Stimulated activated naive B cell treated with anti-CD40 and anti-IgM and Interleukin-4, amounts not matched to agents 10 μg/mL and 1 μg/mL and 100 μg/mL, for 72 hours (primary cell): ENCODE results near the gene HIBADH.
"Not testable (repeated sequence)": the region's sequence is repeated elsewhere in the genome, so short reads cannot be mapped to it uniquely, and the experiment has no call there.

ENCODE experiments used
- ATAC-seq, 2 donors: fragments of 150-1000 bp; cut with Tn5 transposase; replicated peaks; 2 replicates each; pipeline ENCODE4 v1.10.0; 2021; ENCODE audit warnings: moderate library complexity in 1 of 2
- DNase-seq: peaks from one replicate; pipeline ENCODE4 v3.0.0; 2021
- H3K27ac Mint-ChIP-seq: one replicate; pipeline ENCODE4 v1.8.0; 2022; ENCODE audit warnings: mild to moderate bottlenecking, mixed read lengths
- H3K27me3 Mint-ChIP-seq, 2 donors: one replicate each; pipeline ENCODE4 v1.8.0; 2022; ENCODE audit warnings: mixed read lengths in 2 of 2
- H3K36me3 Mint-ChIP-seq, 2 donors: one replicate each; pipeline ENCODE4 v1.8.0; 2022; ENCODE audit warnings: mixed read lengths in 2 of 2, mild to moderate bottlenecking in 1 of 2
- H3K4me1 Mint-ChIP-seq, 2 donors: one replicate each; pipeline ENCODE4 v1.8.0; 2022; ENCODE audit warnings: mixed read lengths in 2 of 2, mild to moderate bottlenecking in 1 of 2
- H3K4me3 Mint-ChIP-seq, 2 donors: one replicate each; pipeline ENCODE4 v1.8.0; 2022; ENCODE audit warnings: mild to moderate bottlenecking in 2 of 2, mixed read lengths in 2 of 2, moderate library complexity in 1 of 2
- H3K9me3 Mint-ChIP-seq, 2 donors: one replicate each; pipeline ENCODE4 v1.8.0; 2022; ENCODE audit warnings: mixed read lengths in 2 of 2, mild to moderate bottlenecking in 1 of 2

Gene HIBADH

DNA sequence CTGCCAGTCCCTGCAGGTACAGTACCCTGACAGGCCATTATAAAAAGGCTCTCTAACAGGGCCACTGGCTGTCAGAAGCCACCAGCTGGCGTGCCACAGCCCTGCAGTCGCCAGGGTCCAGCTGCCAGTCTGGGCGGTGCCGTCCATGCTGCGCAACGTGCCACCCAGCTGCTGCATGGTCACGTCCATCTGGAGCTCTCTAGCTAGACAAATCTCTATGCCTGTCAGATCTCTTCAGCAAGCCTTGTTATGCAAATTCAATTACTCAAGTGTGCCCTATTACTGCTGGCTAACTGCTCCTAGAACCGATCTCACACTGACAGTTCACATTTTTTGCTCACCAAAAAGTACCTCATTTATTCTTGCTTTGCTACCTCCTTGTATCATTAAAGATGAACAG, 75.9 kb downstream of the HIBADH start:
- Mint-ChIP-seq H3K4me1 (peaks cover 13 to 17% of the 10 kb centered on the region in 2 donors), H3K27ac (no peak overlapping the region), H3K4me3 (no peak overlapping the region), H3K9me3 (no peaks in the 10 kb centered on the region), H3K36me3 (peaks cover 15% of the 10 kb centered on the region in 2 donors), H3K27me3 (peaks cover 0 to 9% of the 10 kb centered on the region in 2 donors)
- ATAC-seq: peak; percentile 79 to 92
- peak; percentile 5 for DNase-seq

DNA sequence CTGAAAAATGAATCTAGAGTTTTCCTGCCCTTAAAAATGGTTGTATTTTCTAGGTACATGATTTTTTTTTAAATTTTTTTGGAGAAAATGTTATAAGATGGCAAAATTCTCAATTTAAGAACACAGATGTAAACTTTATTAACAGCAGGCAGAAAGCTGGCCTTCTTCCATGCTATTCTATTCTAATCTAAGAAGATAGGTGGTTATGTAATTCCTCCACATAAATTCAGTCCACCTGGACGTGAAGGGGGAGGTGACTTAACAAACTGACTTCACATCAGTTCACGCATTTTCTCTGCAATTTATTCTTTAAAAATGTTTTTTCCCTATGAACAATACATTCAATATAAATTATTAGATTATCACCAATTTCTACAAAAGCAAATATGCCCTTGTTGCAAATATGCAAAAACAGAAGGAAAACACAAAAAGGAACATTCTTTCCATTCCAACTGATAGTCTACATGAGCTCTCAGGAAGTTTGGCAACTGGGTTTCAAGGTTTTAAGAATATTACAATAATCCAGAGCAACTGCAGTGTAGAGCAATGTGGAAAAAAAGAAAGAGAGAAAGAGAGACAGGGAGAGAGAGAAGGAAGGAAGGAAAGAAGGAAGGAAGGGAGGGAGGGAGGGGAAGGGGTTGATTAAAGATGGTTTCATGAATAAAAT, 76.8 kb downstream of the HIBADH start:
- no peak for ATAC-seq
- no peak for DNase-seq
- Mint-ChIP-seq H3K36me3 (peaks cover 13 to 14% of the 10 kb centered on the region in 2 donors), H3K27ac (no peak overlapping the region), H3K27me3 (peaks cover 0 to 9% of the 10 kb centered on the region in 2 donors), H3K4me3 (no peak overlapping the region), H3K9me3 (no peaks in the 10 kb centered on the region), H3K4me1 (peaks cover 13 to 17% of the 10 kb centered on the region in 2 donors)

DNA sequence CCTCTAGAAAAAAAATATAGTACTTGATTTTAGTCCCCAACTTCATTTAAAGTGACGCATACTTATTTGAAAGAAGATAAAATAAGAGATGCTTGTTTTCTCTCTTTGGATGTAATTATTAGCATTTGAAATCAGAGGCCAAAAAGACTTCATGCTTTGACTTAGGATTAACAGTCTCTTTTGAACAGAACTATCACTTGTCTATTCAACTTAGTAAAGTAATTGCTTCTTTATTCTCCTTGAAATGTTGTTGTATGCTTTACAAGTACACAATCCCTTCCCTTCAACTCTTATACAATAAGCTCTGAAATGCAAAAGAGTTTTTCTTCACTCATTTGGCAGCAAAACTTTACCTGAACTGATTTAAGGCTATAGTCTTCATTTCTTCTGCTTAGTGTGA, 80.8 kb downstream of the HIBADH start:
- peaks cover 4 to 8% of the 10 kb centered on the region in 2 donors for H3K4me1 Mint-ChIP-seq
- no peak overlapping the region for H3K27ac Mint-ChIP-seq
- H3K36me3 Mint-ChIP-seq: no peaks in the 10 kb centered on the region
- H3K9me3 Mint-ChIP-seq: no peaks in the 10 kb centered on the region
- DNase-seq (no peak), ATAC-seq (no peak)
- no peak overlapping the region for H3K4me3 Mint-ChIP-seq
- H3K27me3 Mint-ChIP-seq: no peaks in the 10 kb centered on the region

DNA sequence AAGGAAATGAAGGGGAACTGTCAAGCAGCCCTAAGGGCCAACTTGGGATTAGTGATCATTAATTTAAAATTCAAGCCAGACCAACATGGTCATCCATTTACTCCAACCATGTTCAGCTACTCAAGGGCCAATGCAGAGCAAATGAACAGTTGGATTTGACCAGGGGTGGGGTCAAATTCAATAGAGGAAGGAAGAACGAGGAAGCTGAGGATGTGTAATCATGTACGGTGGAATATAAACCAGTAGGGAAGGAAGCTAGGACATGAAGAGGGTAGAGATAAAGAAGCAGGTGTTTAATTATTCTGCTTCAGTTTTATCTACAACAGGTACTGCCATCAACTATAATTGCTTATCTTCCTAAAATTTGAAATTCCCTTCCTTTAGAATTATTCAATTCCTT, 81.6 kb downstream of the HIBADH start:
- ATAC-seq: no peak
- DNase-seq: no peak
- Mint-ChIP-seq H3K36me3 (no peaks in the 10 kb centered on the region), H3K27me3 (no peaks in the 10 kb centered on the region), H3K27ac (no peak overlapping the region), H3K9me3 (no peaks in the 10 kb centered on the region), H3K4me3 (no peak overlapping the region), H3K4me1 (peaks cover 0 to 4% of the 10 kb centered on the region in 2 donors)

DNA sequence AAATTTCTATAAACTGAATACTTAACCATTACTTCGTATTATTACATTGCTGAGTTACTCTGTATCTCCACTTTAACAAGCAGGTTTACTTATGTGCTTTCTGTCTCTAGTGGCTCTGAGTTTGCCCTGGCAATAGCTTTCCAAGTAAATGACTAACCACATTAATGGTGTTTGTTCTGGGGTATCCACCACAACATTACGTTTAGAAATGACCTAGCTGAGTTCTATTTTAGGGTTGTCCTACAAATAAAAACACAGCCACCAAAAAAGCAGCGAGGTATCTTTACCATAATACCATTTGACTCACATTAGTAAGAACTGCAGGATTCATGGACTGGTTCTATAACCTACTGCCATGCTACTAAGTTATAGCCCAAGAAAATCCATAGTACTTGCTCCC, 83.1 kb downstream of the HIBADH start:
- no peaks in the 10 kb centered on the region for H3K9me3 Mint-ChIP-seq

DNA sequence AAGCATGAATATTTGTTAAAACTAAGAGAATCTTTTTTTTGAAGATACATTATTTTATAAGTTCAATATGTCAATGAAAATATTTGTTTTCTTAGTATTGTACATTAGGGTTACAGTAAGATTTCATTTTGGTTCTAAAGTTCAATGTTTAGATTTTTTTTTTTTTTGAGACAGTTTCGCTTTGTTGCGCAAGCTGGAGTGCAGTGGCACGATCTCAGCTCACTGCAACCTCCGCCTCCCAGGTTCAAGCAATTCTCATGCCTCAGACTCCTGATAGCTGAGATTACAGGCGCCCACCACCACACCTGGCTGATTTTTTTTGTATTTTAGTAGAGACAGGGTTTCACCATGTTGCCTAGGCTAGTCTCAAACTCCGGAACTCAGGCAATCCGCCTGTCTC, 84.5 kb downstream of the HIBADH start:
- not testable (repeated sequence) for H3K27ac Mint-ChIP-seq, DNase-seq, ATAC-seq, H3K9me3 Mint-ChIP-seq, H3K4me1 Mint-ChIP-seq, H3K4me3 Mint-ChIP-seq, H3K27me3 Mint-ChIP-seq, H3K36me3 Mint-ChIP-seq

More for the DNA sequence above, 83.1 kb downstream of the HIBADH start:
- DNase-seq (no peak), ATAC-seq (no peak)
- Mint-ChIP-seq H3K4me3 (no peak overlapping the region), H3K27ac (no peak overlapping the region), H3K36me3 (peaks cover 3 to 5% of the 10 kb centered on the region in 2 donors), H3K4me1 (peaks cover 0 to 3% of the 10 kb centered on the region in 2 donors), H3K27me3 (no peaks in the 10 kb centered on the region)

DNA sequence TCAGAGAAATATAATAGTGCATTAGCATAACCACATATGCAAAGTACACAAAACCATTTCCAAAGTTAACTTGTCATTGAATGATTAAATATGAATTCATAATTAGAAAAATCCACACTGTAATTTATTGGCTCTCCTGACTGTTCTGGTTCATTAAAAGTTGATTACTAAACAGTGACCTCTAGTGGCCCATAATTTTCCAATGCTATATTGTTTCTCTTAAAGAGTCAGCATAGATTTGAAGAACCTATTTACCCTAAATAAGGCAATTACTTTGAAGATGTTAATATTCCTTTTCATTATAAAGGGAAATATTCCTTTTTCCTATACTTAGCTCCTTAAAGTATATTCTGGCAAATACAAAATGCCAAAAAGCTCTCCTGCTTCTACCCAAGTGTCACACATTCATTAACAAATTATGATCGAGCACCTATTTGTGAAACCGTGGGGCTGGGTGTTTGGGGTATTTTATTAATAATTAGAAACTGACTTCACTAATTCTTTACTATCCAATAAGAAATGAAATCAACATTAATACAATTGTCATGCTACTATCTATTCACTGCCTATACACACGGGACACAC, 86.2 kb downstream of the HIBADH start:
- Mint-ChIP-seq H3K4me1 (peaks cover 0 to 3% of the 10 kb centered on the region in 2 donors), H3K9me3 (no peaks in the 10 kb centered on the region), H3K27me3 (no peaks in the 10 kb centered on the region), H3K27ac (no peak overlapping the region), H3K4me3 (no peak overlapping the region), H3K36me3 (peaks cover 3 to 8% of the 10 kb centered on the region in 2 donors)
- no peak for ATAC-seq
- DNase-seq: no peak

DNA sequence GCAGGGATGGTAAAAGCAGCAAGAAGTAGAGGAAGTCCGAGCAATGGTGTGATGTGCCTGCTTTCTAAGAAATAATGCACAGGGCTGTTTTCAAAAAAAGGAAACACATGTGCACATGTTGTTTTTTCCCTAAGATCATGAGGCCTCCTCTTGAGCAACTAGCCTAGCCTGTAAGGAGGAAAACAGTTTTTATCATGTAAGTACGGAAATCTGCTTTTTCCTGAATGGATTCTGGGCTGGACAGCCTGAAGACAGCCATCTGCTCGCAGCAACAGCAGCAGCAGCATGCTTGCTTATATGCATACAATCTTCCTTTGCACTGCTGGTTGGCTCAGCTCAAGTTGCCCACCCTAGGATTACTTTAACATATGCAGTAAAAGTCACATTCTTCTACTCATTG, 87.1 kb downstream of the HIBADH start:
- no peaks in the 10 kb centered on the region for H3K9me3 Mint-ChIP-seq
- H3K27me3 Mint-ChIP-seq: no peaks in the 10 kb centered on the region
- H3K4me3 Mint-ChIP-seq: no peak overlapping the region
- H3K4me1 Mint-ChIP-seq: peaks cover 0 to under 1% of the 10 kb centered on the region in 2 donors
- no peak for DNase-seq
- no peak for ATAC-seq
- H3K36me3 Mint-ChIP-seq: peaks cover 6 to 12% of the 10 kb centered on the region in 2 donors
- H3K27ac Mint-ChIP-seq: no peak overlapping the region

DNA sequence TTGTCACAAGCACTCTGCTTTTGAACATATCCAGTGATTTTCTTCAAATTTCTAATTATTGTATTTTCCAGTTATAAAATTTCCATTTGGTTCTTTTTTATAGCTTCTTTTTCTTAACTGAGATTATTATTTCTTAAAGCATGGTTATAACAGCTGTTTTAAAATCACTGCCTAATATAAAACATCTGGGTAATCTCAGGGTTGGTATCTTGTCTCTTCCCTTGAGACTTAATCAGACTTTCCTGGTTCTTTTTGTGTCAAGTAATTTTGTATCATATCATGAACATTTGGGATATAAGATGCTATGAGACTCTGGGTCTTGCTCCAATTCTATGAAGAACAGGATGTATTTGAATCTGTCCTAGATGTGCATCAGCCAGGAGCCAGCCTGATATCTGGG, 93.6 kb downstream of the HIBADH start:
- Mint-ChIP-seq H3K9me3 (peaks cover 5 to 6% of the 10 kb centered on the region in 2 donors), H3K27me3 (no peaks in the 10 kb centered on the region), H3K4me1 (no peaks in the 10 kb centered on the region), H3K4me3 (no peak overlapping the region), H3K27ac (no peak overlapping the region), H3K36me3 (peaks cover 13 to 34% of the 10 kb centered on the region in 2 donors)
- no peak for ATAC-seq
- DNase-seq: no peak

DNA sequence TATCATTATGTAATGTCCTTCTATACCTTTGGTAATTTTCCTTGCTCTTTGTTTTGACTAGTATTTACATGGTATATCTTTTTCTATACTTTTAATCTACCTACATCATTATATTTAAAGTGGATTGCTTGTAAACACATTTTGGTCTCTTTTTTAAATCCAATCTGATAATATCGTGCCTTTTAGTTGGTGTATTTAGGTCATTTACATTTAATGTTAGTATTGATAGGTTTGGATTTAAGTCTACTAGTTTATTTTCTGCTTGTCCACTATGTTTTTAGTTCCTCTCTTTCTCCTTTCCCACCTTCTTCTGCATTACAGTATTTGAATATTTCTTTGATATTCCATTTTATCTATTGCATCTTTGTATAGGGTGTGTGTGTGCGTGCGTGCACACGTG, 95.4 kb downstream of the HIBADH start:
- H3K9me3 Mint-ChIP-seq: peaks cover 5 to 9% of the 10 kb centered on the region in 2 donors
- DNase-seq: no peak
- H3K27me3 Mint-ChIP-seq: no peaks in the 10 kb centered on the region
- H3K36me3 Mint-ChIP-seq: peaks cover 19 to 38% of the 10 kb centered on the region in 2 donors
- H3K27ac Mint-ChIP-seq: no peak overlapping the region
- H3K4me3 Mint-ChIP-seq: no peak overlapping the region
- no peaks in the 10 kb centered on the region for H3K4me1 Mint-ChIP-seq
- ATAC-seq: no peak

DNA sequence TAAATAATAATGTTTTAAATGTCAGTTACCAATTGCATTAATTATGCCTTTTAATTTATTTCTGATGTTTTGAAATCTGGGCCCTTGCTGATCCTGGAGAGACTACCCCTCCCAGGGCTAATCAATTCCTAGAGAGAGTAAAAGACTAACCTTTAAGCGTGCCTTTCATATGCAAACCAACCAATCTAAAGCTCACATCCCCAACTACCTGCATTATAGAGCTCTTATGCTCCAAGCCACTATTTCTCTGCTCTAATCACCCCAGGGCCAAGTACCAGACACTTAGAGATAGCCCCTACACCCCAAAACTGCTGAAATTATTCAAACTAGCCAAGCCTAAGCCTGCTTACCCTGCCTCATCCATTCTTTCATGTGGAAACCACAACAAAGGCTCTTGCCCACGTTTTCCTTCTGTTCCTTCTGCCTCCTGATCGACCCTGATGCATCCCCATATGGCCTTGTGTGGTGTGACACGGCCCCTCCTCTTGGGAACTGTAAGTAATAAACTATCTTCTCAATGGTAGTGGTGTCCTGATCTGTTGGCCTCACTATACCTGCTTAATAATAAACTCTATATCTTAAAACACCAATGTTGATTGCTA, 97.7 kb downstream of the HIBADH start:
- Mint-ChIP-seq H3K4me3 (no peak overlapping the region), H3K27me3 (no peaks in the 10 kb centered on the region), H3K36me3 (peaks cover 17 to 30% of the 10 kb centered on the region in 2 donors), H3K27ac (no peak overlapping the region), H3K9me3 (peaks cover 5 to 9% of the 10 kb centered on the region in 2 donors), H3K4me1 (no peaks in the 10 kb centered on the region)
- ATAC-seq (no peak), DNase-seq (no peak)

DNA sequence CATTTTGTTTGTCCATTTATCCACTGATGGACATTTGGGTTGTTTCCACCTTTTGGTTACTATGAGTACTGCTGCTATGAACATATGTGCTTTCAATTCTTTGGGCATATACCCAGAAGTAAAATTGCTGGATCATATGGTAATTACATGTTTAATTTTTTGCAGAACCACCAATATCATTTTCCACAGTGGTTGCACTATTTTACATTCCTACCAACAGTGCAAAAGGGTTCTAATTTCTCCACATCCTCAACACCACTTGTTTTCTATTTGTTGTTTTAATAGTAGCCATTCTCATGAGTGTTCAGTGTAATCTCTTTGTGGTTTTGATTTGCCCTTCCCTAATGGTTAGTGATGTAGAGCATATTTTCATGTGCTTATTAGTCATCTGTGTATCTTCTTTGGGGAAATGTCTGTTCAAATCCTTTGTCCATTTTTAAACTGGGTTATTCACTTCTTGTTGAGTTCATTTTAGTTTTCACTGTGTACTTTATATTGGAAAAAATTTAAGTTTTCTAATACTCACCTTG, 101.9 kb downstream of the HIBADH start:
- H3K36me3 Mint-ChIP-seq: peaks cover 9 to 15% of the 10 kb centered on the region in 2 donors
- no peak for DNase-seq

DNA sequence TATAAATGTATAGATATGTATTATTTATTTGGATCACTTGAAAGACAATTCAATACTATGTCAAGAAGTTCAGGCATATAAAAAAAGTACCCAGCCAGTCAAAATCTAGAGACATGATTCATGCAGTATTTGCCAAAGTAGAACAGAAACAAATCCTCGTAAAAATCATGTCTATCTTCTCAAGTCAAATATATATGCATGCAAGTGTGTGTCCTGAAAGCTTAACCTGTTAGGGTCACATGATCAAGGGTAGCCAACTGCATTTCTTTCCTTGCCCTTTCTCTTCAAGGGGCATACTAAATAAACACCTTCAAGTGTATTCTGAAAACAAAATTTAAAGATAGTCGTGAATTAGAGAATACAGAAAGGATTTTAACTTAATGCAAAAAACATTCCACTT, 107.0 kb downstream of the HIBADH start:
- Mint-ChIP-seq H3K27ac (no peak overlapping the region), H3K36me3 (no peaks in the 10 kb centered on the region), H3K27me3 (no peaks in the 10 kb centered on the region), H3K4me1 (no peaks in the 10 kb centered on the region), H3K4me3 (no peak overlapping the region), H3K9me3 (no peaks in the 10 kb centered on the region)
- ATAC-seq (no peak), DNase-seq (no peak)

More for the DNA sequence above, 101.9 kb downstream of the HIBADH start:
- no peaks in the 10 kb centered on the region for H3K27me3 Mint-ChIP-seq
- no peak overlapping the region for H3K4me3 Mint-ChIP-seq
- H3K4me1 Mint-ChIP-seq: no peaks in the 10 kb centered on the region
- H3K27ac Mint-ChIP-seq: no peak overlapping the region
- no peak for ATAC-seq
- peaks cover 5 to 6% of the 10 kb centered on the region in 2 donors for H3K9me3 Mint-ChIP-seq

DNA sequence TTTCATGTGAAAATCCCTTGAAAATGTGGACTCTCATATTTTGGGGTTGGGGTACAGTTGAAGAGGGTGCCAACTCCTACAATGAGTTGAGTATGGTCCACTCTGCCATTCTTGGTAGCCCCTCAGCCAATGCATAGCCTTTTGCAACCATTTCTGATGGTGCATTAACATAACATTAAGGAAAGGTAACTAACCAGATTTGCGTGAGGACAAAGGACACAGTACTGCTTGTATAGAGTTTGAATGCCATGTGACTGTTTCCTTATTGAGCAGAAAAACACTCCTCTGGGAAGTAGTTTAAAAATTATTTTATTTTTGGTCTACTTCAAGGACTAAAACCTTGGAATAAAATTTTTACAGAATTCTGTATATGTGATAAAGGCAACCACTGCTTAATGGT, 107.9 kb downstream of the HIBADH start:
- Mint-ChIP-seq H3K27me3 (no peaks in the 10 kb centered on the region), H3K36me3 (no peaks in the 10 kb centered on the region), H3K9me3 (no peaks in the 10 kb centered on the region), H3K4me3 (no peak overlapping the region), H3K4me1 (no peaks in the 10 kb centered on the region), H3K27ac (no peak overlapping the region)
- DNase-seq (no peak), ATAC-seq (no peak)

DNA sequence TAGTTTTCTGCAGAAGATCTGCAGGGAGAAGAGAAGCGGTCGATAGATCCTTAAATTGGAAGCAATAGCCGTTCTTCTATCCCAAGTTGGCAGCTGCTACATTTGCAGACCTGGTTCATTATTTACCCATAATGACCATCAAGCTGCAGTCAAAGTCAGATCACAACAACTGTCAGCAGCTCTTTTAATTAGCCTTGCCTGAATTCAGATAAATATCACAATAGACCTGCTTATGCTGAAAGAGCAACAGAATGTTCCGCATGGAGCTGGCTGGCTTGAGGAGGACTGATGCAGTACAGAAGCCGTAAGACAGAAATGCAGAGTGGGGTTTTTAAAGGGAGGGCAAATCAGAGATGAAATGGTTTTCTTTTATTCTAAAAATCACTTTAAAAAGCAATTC, 109.4 kb downstream of the HIBADH start:
- Mint-ChIP-seq H3K4me1 (no peaks in the 10 kb centered on the region), H3K4me3 (no peak overlapping the region), H3K36me3 (no peaks in the 10 kb centered on the region), H3K9me3 (no peaks in the 10 kb centered on the region), H3K27ac (no peak overlapping the region), H3K27me3 (no peaks in the 10 kb centered on the region)
- no peak for ATAC-seq
- DNase-seq: no peak
